HG03060 (cell line): ENCODE data around the gene TMEM254.
"Not testable (repeated sequence)": the region's sequence is repeated elsewhere in the genome, so short reads cannot be mapped to it uniquely, and the experiment has no call there.

Source experiments
- ATAC-seq: cut with Tn5 transposase; IDR thresholded peaks from one replicate; pipeline ENCODE4 v1.9.1; 2021; ENCODE audit warnings: low read depth, moderate number of reproducible peaks; ENCODE audit not compliant: unreplicated experiment

The TMEM254 gene

DNA sequence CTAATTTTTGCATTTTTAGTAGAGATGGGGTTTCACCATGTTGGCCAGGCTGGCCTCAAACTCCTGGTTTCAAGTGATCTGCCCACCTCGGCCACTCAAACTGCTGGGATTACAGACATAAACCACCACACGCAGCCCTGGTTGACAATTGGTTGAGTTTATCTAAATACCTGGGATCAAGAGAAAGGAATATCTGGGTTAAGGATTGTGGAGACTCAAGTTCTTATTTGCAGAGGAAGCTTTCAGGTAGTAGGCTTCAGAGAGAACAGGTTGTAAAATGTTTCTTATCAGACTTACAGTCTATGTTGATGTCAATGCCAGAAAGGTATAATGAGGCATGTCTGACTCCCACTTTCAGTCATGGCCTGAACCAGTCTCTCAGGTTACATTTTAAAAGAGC is 5.9 kb upstream of the TMEM254 start:
- ATAC-seq = no peak

DNA sequence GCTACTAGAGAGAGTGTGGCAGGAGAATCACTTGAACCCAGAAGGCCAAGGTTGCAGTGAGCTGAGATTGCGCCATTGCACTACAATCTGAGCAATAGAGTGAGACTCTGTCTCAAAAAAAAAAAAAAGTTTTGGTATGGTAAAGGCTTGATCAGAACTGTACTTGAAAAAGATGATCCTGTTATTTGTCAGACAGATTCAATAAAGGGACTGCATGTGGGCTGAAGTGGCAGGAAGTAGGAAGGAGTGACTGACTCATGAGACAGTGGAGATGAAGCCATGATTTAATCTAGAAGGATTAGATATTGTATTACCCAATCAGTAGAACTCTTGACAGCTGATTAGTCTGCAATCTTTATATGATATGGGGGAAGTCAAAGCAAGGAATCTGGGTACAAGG is 2.7 kb upstream of the TMEM254 start:
- ATAC-seq = no peak

DNA sequence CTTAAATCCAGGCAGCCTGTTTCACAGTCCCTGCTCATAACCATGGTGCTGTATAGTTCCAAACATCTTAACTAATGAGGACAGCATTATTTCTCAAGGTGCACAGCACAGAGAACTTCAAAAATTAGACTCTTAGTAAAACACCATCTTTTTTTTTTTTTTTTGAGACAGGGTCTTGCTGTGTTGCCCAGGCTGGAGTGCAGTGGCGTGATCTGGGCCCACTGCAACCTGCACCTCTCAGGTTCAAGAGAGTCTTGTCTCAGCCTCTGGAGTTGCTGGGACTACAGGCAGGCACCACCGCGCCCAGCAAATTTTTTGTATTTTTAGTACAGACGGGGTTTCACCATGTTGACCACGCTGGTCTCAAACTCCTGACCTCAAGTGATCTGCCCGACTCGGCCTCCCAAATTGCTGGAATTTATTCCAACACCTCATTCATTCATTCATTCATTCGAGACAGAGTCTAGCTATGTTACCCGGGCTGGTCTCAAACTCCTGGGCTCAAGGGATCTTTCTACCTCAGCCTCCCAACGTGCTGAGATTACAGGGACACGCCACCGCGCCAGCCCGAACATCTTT is 507 bp upstream of the TMEM254 start:
- no peak for ATAC-seq

DNA sequence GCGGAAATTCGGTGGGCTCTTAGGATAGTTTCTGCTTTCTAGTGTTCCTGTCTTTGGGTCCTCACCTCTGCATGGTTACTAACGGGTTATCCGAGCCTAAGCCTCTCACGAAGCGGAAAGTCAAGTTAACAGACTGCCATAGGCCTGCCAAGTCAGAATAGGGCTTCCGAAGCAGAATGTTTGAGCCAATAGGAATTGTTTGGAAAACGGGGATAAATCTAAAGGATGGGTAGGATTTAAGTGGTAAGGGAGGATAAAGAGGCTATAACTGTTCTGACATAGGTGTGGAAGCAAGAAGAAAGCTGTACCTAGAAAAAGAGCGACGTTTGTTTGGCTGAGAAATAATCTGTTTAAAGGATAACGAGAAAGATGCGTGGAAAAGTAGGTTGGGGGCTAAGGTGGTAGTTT is 851 bp downstream of the TMEM254 start:
- no peak for ATAC-seq

DNA sequence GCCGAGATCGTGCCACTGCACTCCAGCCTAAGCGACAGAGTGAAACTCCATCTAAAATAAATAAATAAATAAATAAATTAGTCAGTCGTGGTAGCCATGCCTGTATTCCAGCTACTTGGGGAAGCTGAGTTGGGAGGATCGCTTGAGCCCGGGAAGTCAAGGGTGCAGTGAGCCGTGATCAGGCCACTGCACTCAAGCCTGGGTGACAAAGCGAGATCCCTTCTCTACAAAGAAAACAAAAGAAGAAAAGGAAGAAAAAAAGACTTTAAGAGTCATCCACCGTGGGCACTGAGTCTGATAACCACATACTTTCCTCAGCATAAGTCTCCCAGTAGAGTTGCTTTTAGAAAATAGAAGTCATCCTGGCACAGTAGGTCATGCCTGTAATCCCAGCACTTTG is 2.6 kb downstream of the TMEM254 start:
- ATAC-seq = no peak

DNA sequence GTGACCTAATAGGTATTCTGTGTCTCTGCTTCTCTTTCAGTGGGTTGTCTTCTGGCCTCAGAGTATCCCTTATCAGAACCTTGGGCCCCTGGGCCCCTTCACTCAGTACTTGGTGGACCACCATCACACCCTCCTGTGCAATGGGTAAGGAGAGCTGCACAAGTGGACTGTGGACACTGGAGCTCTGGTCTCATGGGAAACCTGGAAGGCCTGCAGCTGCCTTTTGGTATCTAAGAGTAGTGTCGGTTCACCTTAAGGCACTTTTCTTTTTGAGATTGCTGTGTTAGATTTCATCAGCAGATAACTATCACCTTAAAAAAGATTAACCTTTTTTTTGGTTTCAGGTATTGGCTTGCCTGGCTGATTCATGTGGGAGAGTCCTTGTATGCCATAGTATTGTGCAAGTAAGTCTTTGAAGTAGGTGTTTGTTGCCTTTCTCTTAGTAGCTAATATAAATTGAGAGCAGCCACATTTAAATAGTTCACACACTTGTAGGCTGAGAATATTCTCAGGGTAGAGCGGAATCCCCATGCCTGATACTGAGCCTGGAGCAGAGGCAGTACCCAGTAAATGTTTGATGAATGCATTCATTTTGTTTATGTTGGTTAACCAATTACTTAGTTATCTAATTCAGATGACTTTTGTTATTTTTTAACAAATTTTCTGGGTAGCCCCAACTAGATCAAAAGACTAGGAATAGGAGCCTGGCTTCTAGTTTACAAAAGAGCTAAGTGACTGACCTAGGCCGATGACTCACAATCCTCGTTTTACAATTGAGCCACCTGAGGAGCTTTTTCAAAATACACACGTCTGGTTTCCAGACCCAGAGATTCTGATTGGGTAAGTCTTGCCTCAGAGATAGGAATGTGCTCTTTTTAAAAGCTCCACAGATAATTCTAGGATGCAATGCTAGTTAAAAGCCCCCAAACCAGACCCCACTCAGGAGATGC is 3.6 kb downstream of the TMEM254 start:
- no peak for ATAC-seq

GRCh38 chr10:80090121-80090520 is 11.7 kb downstream of the TMEM254 start:
- no peak for ATAC-seq

DNA sequence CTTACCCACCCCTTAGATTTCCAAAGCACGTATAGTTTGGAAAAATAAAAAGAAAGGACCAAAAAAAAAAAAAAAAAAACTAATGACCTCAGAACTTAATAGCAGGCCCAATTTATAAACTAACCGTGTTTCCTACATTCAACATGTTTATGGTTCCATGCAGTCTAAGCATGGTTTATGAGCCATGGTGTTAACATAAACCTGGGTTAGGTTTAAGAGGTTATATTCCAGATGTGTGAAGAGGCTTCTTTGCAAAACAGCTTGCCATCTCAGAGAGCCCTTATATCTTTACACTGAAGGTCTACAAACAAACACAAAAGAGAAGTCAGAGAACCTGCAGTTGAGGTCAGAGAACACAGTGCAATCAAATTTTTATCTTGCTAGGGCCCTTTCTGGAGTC is 15.8 kb downstream of the TMEM254 start:
- ATAC-seq = no peak

GRCh38 chr10:80098272-80098671 is 19.8 kb downstream of the TMEM254 start:
- ATAC-seq = not testable (repeated sequence)

DNA sequence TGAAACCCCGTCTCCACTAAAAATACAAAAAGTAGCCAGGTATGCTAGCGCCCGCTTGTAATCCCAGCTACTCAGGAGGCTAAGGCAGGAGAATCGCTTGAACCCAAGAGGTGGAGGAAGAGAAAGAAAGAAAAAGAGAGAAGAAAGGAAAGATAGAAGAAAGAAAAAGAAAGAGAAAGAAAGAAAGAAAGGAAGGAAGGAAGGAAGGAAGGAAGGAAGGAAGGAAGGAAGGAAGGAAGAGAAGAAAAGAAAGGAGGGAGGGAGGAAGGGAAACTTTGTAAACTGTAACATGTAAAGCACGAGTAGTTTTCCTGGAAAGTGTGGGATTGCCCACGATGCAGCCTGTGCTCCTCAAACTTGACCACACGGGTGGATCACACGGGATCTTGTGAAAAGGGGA is 20.8 kb downstream of the TMEM254 start:
- not testable (repeated sequence) for ATAC-seq

- ATAC-seq = no peak
These were observed 21.7 kb downstream of the TMEM254 start for GRCh38 chr10:80100116-80100515.

DNA sequence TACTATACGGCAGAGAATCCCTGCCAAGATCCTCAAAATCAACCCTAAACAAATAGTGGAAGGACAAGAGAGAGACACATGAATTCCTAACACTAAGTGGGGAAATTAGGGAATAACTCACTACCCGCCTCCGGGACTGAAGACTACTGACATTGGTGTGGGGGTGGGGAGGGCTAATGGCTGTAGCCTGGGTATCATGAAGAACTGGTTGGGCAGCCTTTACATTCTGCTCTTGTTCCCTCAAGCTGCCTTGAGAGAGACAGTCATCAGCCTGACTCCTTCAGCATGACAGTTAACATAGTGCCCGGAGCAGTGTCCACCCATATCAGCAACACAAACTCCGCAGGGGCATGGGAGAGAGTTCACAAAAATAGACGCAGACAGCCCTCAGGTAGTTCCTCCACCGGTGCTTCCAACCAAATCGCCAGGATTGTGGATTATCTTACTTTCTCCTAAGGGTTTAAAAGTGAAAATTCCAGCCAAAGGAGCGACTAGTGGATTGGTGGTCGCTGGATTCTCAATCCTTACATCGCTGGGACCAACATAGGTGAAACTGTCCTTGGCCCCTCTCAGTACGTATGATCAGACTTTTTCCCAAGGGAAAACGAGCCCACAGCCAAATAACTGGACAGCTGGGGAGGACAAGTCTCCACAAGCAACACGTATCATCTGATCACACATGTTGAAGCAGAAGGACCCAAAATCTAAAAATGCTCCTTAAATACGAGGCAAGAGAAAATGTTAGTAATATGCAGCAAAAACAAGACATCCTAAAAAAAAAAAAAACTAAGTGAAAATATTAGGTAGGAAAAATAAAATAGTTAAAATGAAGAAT is 22.6 kb downstream of the TMEM254 start:
- ATAC-seq = no peak

GRCh38 chr10:80104066-80104926 is 25.8 kb downstream of the TMEM254 start:
- ATAC-seq = no peak

- ATAC-seq = no peak
These were observed 30.2 kb downstream of the TMEM254 start for GRCh38 chr10:80108576-80109239.

- no peak for ATAC-seq
These were observed 32.5 kb downstream of the TMEM254 start for GRCh38 chr10:80110986-80111385.

GRCh38 chr10:80118669-80119068 is 40.2 kb downstream of the TMEM254 start:
- ATAC-seq = no peak

GRCh38 chr10:80122110-80122710 is 43.7 kb downstream of the TMEM254 start:
- no peak for ATAC-seq

GRCh38 chr10:80122746-80123145 is 44.3 kb downstream of the TMEM254 start:
- ATAC-seq = no peak

GRCh38 chr10:80126876-80127275 is 48.4 kb downstream of the TMEM254 start:
- ATAC-seq = no peak
